ENCODE results near the gene DSCAM. TPM values are rescaled to one million over a fixed set of nuclear protein-coding genes. Genes with fewer than 3 reads are reported as not detected.
"Not testable (repeated sequence)": the region's sequence is repeated elsewhere in the genome, so short reads cannot be mapped to it uniquely, and the experiment has no call there.

DSCAM gene
- total RNA-seq, 4 donors from 2014 or later = 0.03 TPM; not detected in 3

DNA sequence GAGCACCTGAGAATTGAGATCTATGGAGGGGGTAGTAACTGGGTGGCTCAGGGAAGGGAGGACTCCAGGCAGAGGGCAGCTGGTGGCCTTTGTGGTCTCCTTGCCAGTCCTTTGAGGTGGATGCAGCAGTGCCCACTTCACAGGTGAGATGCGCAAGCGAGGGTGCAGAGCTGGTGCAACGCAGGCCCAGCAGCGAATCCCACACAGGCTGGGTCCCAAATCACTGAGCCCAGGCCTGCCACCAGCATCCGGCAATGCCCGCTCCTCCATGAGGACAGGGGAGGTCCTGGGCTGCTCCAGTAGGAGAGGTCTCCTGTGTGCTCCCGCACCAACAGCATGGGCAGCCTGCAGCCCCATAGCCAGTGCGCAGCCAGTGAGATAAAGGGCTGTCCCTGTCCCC, 661.8 kb downstream of the DSCAM start:
- Histone ChIP-seq H3K4me1 (no peaks in the 10 kb centered on the region), H3K9me3 (no peaks in the 10 kb centered on the region), H3K27ac (no peak overlapping the region), H3K4me3 (no peak overlapping the region), H3K36me3 (no peaks in the 10 kb centered on the region), H3K27me3 (no peaks in the 10 kb centered on the region)
- TF ChIP-seq POLR2A (IDR thresholded peaks at IDR 0.05) = no peak
- TF ChIP-seq, protein P1, sequence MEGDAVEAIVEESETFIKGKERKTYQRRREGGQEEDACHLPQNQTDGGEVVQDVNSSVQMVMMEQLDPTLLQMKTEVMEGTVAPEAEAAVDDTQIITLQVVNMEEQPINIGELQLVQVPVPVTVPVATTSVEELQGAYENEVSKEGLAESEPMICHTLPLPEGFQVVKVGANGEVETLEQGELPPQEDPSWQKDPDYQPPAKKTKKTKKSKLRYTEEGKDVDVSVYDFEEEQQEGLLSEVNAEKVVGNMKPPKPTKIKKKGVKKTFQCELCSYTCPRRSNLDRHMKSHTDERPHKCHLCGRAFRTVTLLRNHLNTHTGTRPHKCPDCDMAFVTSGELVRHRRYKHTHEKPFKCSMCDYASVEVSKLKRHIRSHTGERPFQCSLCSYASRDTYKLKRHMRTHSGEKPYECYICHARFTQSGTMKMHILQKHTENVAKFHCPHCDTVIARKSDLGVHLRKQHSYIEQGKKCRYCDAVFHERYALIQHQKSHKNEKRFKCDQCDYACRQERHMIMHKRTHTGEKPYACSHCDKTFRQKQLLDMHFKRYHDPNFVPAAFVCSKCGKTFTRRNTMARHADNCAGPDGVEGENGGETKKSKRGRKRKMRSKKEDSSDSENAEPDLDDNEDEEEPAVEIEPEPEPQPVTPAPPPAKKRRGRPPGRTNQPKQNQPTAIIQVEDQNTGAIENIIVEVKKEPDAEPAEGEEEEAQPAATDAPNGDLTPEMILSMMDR (IDR thresholded peaks at IDR 0.05 in 4 of 5, conservative IDR thresholded peaks at IDR 0.05 in 1 of 5) = no peak
- intact Hi-C loops (cut with DNase I; ENCODE audit: low total_unique reads) (no loop called here), in situ Hi-C loops (cut with MboI; ENCODE audit: low sequenced_read_pairs in 4 of 4) (no loop called here)
- DNase-seq (no peak), ATAC-seq (no peak)

GRCh38 chr21:40182491-40182890, 664.5 kb downstream of the DSCAM start:
- in situ Hi-C loops (cut with MboI; ENCODE audit: low sequenced_read_pairs in 4 of 4); H3K4me3 ChIP-seq; ATAC-seq; H3K36me3 ChIP-seq; DNase-seq; H3K27ac ChIP-seq; H3K27me3 ChIP-seq; intact Hi-C loops (cut with DNase I; ENCODE audit: low total_unique reads); H3K4me1 ChIP-seq; H3K9me3 ChIP-seq: not testable (repeated sequence)

- no peak for ATAC-seq
- H3K27me3 ChIP-seq = no peaks in the 10 kb centered on the region
- H3K36me3 ChIP-seq = no peaks in the 10 kb centered on the region
- H3K4me1 ChIP-seq = no peaks in the 10 kb centered on the region
- no peak overlapping the region for H3K27ac ChIP-seq
- intact Hi-C loops (cut with DNase I; ENCODE audit: low total_unique reads) = no loop called here
- in situ Hi-C loops (cut with MboI; ENCODE audit: low sequenced_read_pairs in 4 of 4) = no loop called here
- DNase-seq = peak in 1 of 2 donors; percentile 11
- TF ChIP-seq, protein P1 (IDR thresholded peaks at IDR 0.05 in 4 of 5, conservative IDR thresholded peaks at IDR 0.05 in 1 of 5) = no peak
- no peak for TF ChIP-seq POLR2A (IDR thresholded peaks at IDR 0.05)
- H3K9me3 ChIP-seq = no peaks in the 10 kb centered on the region
- H3K4me3 ChIP-seq = no peak overlapping the region
Observed at GRCh38 chr21:40179166-40179565, 667.8 kb downstream of the DSCAM start.

GRCh38 chr21:40178726-40179125, 668.2 kb downstream of the DSCAM start:
- no peak overlapping the region for H3K27ac ChIP-seq
- no peak for DNase-seq

DNA sequence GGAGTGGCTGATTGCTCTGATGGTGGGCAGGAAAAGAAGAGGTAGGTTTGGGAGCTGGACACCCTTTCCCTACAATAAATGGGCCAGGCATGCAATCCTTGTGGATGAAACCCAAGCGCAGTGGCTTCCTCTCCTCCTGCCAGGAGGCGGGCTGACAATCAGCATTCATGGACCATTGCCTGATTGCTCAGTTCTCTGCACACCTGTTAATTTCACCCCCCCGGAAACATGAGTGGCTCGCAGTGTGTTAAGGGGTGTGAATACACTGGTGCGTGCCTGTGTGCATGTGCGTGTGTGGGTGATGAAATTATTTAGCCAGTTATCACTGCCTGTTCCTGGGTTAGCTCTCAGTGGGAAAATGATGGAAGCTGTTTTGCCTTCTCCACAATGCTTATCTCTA, 669.0 kb downstream of the DSCAM start:
- H3K4me1 ChIP-seq = no peaks in the 10 kb centered on the region
- no peak overlapping the region for H3K27ac ChIP-seq
- H3K4me3 ChIP-seq = no peak overlapping the region
- intact Hi-C loops (cut with DNase I; ENCODE audit: low total_unique reads) (no loop called here), in situ Hi-C loops (cut with MboI; ENCODE audit: low sequenced_read_pairs in 4 of 4) (no loop called here)
- no peaks in the 10 kb centered on the region for H3K27me3 ChIP-seq
- no peak for ATAC-seq
- no peaks in the 10 kb centered on the region for H3K36me3 ChIP-seq
- TF ChIP-seq POLR2A (IDR thresholded peaks at IDR 0.05) = no peak
- TF ChIP-seq, protein P1 (IDR thresholded peaks at IDR 0.05 in 4 of 5, conservative IDR thresholded peaks at IDR 0.05 in 1 of 5) = no peak
- no peaks in the 10 kb centered on the region for H3K9me3 ChIP-seq
- DNase-seq = no peak

More at GRCh38 chr21:40178726-40179125, 668.2 kb downstream of the DSCAM start:
- Histone ChIP-seq H3K4me3 (no peak overlapping the region), H3K9me3 (no peaks in the 10 kb centered on the region), H3K36me3 (no peaks in the 10 kb centered on the region), H3K4me1 (no peaks in the 10 kb centered on the region), H3K27me3 (no peaks in the 10 kb centered on the region)
- intact Hi-C loops (cut with DNase I; ENCODE audit: low total_unique reads) = no loop called here
- in situ Hi-C loops (cut with MboI; ENCODE audit: low sequenced_read_pairs in 4 of 4) = no loop called here
- no peak for TF ChIP-seq POLR2A (IDR thresholded peaks at IDR 0.05)
- TF ChIP-seq, protein P1 (IDR thresholded peaks at IDR 0.05 in 4 of 5, conservative IDR thresholded peaks at IDR 0.05 in 1 of 5) = no peak
- ATAC-seq = no peak
